Measurements from ENCODE around the gene TTC16.

TTC16 gene

DNA sequence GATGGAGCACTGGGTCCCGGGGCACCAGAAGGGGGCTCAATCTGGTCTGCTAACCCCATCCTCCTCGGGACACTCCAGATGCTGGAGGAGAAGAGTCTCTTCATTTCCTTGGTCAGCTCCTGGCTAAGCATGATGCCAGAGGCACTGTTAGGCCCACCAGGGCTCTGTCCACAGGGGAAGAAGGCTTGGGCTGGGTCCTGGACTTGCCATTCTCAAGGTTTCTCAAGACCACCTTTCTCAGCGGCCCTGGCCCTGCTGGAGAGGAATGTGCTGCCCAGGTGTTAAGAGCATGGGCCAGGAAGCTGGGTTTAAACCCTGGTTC lies 54.7 kb downstream of the TTC16 start:
- Histone ChIP-seq H3K27me3 (ENCODE audit: control insufficient read depth, insufficient read depth, low read length) (no peaks in the 10 kb centered on the region), H3K27ac (ENCODE audit: low read depth, low read length) (no peak overlapping the region), H3K36me3 (ENCODE audit: control insufficient read depth, insufficient read depth, low read length) (no peaks in the 10 kb centered on the region), H3K4me3 (ENCODE audit: low read depth, low read length) (peak overlapping the region; percentile 72), H3K4me1 (ENCODE audit: control insufficient read depth, insufficient read depth, low read length) (peaks cover 30% of the 10 kb centered on the region), H3K9ac (ENCODE audit: low read length) (no peak overlapping the region), H3K9me3 (ENCODE audit: control insufficient read depth, insufficient read depth, low read depth, low read length) (no peaks in the 10 kb centered on the region)

DNA sequence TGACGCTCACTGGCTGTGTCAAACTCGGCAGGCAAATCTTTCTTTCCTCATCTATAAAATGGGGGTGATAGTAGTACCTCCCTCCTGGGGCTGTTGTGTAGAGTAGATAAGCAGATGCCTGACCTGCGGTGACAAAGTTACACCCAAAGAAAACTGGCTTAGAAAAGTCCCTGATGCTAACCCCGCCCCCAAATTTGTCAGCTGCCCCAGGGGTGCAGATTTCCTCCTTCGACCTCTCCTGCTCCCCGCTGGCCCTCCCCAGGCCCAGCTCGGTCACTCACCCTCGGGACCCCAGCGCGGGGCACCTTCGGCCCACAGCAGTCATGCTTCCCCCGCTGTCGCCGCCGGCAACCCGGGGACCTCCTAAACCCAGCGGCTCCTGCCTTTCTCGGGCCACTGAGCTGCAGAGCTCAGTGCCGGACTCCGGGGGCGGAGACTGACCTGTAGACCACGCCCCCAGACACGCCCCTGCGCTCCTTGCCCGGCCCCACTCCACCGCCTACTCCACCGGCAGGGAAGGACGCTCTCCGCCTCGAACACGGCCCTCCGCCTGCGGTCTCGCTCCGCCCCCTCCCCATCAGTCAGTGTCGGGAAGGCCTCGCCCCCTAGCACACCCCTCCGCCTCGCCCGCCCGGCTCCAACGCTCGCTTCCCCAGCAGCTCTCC lies 55.2 kb downstream of the TTC16 start:
- Histone ChIP-seq H3K9ac (ENCODE audit: low read length) (no peak overlapping the region), H3K36me3 (ENCODE audit: control insufficient read depth, insufficient read depth, low read length) (no peaks in the 10 kb centered on the region), H3K27me3 (ENCODE audit: control insufficient read depth, insufficient read depth, low read length) (no peaks in the 10 kb centered on the region), H3K4me1 (ENCODE audit: control insufficient read depth, insufficient read depth, low read length) (peaks cover 31% of the 10 kb centered on the region), H3K9me3 (ENCODE audit: control insufficient read depth, insufficient read depth, low read depth, low read length) (no peaks in the 10 kb centered on the region), H3K4me3 (ENCODE audit: low read depth, low read length) (peak overlapping the region; percentile 72), H3K27ac (ENCODE audit: low read depth, low read length) (no peak overlapping the region)

DNA sequence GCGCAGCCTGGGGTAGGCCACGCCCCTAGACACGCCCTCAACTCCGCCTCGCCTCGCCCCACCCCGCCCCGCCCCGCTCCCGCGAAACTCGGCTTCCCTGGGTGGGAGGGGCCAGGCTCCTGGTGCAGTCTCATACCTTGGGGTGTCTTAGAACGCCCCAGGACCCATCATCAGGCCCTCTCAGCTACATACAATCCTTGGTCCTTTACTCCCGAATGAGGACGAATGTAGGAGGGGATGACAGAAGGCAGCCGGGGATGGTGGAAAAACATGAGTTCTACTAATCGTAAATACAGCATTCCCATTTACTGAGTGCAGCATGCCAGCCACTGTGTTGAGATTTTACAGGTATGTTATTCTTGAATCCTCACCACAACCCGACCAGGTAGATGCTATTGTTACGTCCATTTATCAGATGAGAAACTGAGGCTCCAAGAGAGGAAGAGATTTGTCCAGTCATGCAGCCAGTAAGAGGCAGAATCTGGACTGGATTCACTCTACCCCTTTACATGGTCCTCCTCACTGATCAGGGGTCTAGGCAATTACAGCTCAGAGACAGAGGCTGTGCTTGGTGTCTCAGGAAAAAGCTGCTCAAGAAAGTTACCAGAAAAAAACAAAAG lies 55.8 kb downstream of the TTC16 start:
- Histone ChIP-seq H3K4me3 (ENCODE audit: low read depth, low read length) (peak overlapping the region; percentile 72), H3K36me3 (ENCODE audit: control insufficient read depth, insufficient read depth, low read length) (no peaks in the 10 kb centered on the region), H3K9me3 (ENCODE audit: control insufficient read depth, insufficient read depth, low read depth, low read length) (no peaks in the 10 kb centered on the region), H3K27ac (ENCODE audit: low read depth, low read length) (no peak overlapping the region), H3K4me1 (ENCODE audit: control insufficient read depth, insufficient read depth, low read length) (peaks cover 37% of the 10 kb centered on the region), H3K27me3 (ENCODE audit: control insufficient read depth, insufficient read depth, low read length) (no peaks in the 10 kb centered on the region), H3K9ac (ENCODE audit: low read length) (no peak overlapping the region)

DNA sequence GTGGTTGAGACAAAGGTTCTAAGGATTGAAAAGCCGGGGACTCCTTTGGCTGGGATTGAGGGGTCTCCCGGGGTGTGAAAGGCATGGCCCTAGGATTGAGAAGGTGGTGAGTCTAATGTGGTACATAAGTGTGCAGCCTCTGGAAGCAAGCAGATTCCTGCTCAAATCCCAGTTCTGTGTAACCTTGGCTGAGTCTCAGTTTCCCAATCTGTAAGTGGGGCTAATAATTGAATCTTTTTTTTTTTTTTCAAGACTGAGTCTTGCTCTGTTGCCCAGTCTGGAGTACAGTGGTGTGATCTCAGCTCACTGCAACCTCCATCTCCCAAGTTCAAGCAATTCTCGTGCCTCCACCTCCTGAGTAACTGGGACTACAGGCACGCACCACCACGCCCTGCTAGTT lies 56.7 kb downstream of the TTC16 start:
- Histone ChIP-seq H3K4me3 (ENCODE audit: low read depth, low read length) (no peak overlapping the region), H3K27ac (ENCODE audit: low read depth, low read length) (no peak overlapping the region), H3K4me1 (ENCODE audit: control insufficient read depth, insufficient read depth, low read length) (peaks cover 38% of the 10 kb centered on the region), H3K27me3 (ENCODE audit: control insufficient read depth, insufficient read depth, low read length) (no peaks in the 10 kb centered on the region), H3K9me3 (ENCODE audit: control insufficient read depth, insufficient read depth, low read depth, low read length) (no peaks in the 10 kb centered on the region), H3K9ac (ENCODE audit: low read length) (no peak overlapping the region), H3K36me3 (ENCODE audit: control insufficient read depth, insufficient read depth, low read length) (no peaks in the 10 kb centered on the region)

DNA sequence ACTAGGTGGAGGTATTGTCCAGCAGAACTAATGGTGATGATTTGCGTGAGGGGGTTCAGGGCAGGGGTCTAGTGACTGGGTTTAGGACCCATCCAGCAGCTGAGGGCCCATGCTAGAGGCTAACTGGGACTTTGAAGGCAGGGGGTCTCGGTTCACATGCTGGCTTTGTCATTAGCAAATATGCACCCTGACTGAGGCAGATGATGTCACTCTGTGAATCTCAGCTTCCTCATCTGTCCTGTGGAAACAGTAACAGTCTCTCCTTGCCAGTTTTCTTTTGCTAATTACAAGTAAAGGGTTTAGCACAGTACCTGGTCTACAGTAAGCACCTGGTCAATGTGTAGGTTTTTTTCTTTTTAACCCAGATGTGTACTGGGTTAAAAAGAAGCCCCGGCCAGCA lies 57.4 kb downstream of the TTC16 start:
- peaks cover 32% of the 10 kb centered on the region for H3K4me1 ChIP-seq (ENCODE audit: control insufficient read depth, insufficient read depth, low read length)
- no peak overlapping the region for H3K4me3 ChIP-seq (ENCODE audit: low read depth, low read length)
- no peaks in the 10 kb centered on the region for H3K9me3 ChIP-seq (ENCODE audit: control insufficient read depth, insufficient read depth, low read depth, low read length)
- no peaks in the 10 kb centered on the region for H3K27me3 ChIP-seq (ENCODE audit: control insufficient read depth, insufficient read depth, low read length)
- no peaks in the 10 kb centered on the region for H3K36me3 ChIP-seq (ENCODE audit: control insufficient read depth, insufficient read depth, low read length)
- H3K9ac ChIP-seq (ENCODE audit: low read length), result no peak overlapping the region
- H3K27ac ChIP-seq (ENCODE audit: low read depth, low read length), result no peak overlapping the region

DNA sequence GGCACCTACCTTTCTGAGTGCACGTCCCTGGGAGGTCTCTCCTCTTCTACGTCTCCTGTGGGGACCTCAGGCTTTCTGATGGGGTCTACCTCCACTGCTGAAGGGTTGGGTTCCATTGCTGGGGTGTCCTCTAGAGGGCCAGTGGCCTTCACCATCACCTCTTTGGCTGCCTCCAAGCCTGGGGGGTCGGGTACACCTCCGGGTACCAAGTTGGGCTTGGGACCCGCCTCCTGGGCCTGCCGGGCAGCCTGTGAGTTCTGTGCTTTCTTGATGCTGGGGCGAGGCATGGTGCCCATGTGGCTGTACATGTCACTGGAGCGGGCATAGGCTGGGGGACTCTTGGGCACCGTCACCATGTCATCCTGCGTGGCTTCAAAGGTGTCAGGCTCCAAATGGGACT lies 58.1 kb downstream of the TTC16 start:
- Histone ChIP-seq H3K4me3 (ENCODE audit: low read depth, low read length) (no peak overlapping the region), H3K9ac (ENCODE audit: low read length) (no peak overlapping the region), H3K4me1 (ENCODE audit: control insufficient read depth, insufficient read depth, low read length) (peaks cover 36% of the 10 kb centered on the region), H3K27me3 (ENCODE audit: control insufficient read depth, insufficient read depth, low read length) (no peaks in the 10 kb centered on the region), H3K36me3 (ENCODE audit: control insufficient read depth, insufficient read depth, low read length) (no peaks in the 10 kb centered on the region), H3K9me3 (ENCODE audit: control insufficient read depth, insufficient read depth, low read depth, low read length) (no peaks in the 10 kb centered on the region), H3K27ac (ENCODE audit: low read depth, low read length) (no peak overlapping the region)

DNA sequence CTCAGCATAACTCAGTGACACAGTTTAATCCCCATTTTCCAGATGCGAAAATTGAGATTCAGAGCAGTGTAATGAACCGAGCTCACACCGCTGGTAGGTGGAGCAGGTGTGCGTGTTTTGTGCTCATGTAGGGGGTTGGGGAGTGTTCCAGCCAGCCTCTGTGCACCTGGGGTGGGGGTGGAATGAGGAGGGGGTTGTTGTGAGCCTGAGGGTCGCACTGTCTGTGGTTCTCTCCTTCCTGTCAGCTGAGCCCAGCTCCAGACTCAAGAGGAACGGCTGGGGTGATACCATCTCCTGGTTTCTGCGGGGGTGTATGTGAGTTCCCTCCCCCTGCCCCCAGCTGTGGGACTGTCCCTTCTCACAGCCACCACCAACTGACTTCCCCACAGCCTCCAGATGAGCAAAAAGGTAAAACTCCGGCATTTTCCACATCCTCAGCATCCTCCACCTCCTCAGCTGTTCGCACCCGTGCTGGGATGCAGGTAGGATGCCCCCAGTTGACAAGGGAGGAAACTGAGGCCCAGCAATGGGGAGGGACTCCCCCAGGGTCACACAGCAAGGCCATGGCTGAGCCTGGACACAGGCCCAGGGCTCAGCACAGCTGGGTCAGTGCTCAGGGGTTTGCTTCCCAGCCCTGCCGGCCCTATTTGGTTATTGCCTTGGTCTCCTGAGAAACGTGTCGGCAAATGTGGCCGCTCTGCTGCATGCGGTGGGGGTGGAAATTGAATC lies 60.5 kb downstream of the TTC16 start:
- H3K27ac ChIP-seq (ENCODE audit: low read depth, low read length), result no peak overlapping the region
- no peaks in the 10 kb centered on the region for H3K27me3 ChIP-seq (ENCODE audit: control insufficient read depth, insufficient read depth, low read length)
- no peak overlapping the region for H3K4me3 ChIP-seq (ENCODE audit: low read depth, low read length)
- no peaks in the 10 kb centered on the region for H3K9me3 ChIP-seq (ENCODE audit: control insufficient read depth, insufficient read depth, low read depth, low read length)
- no peaks in the 10 kb centered on the region for H3K36me3 ChIP-seq (ENCODE audit: control insufficient read depth, insufficient read depth, low read length)
- H3K9ac ChIP-seq (ENCODE audit: low read length), result no peak overlapping the region
- peaks cover 34% of the 10 kb centered on the region for H3K4me1 ChIP-seq (ENCODE audit: control insufficient read depth, insufficient read depth, low read length)

DNA sequence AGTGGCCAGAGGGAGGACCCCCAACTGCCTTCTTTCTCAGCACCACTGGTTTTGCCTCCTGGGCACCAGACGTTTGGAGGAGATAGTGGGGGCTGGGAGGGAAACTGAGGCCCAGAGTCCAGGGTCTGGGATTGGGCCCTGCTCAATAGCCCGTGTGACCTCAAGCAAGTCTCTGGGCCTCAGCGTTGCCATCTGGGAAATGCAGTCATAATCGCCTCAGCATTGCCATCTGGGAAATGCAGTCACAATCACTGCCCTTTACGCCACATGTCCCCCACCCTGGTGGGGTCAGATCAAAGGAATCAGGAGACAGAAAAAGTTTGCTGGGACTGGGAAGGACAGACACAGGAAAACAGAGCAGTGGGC lies 61.0 kb downstream of the TTC16 start:
- H3K27ac ChIP-seq (ENCODE audit: low read depth, low read length), result no peak overlapping the region
- no peaks in the 10 kb centered on the region for H3K9me3 ChIP-seq (ENCODE audit: control insufficient read depth, insufficient read depth, low read depth, low read length)
- H3K9ac ChIP-seq (ENCODE audit: low read length), result no peak overlapping the region
- no peaks in the 10 kb centered on the region for H3K27me3 ChIP-seq (ENCODE audit: control insufficient read depth, insufficient read depth, low read length)
- H3K4me1 ChIP-seq (ENCODE audit: control insufficient read depth, insufficient read depth, low read length), result peaks cover 30% of the 10 kb centered on the region
- no peaks in the 10 kb centered on the region for H3K36me3 ChIP-seq (ENCODE audit: control insufficient read depth, insufficient read depth, low read length)
- no peak overlapping the region for H3K4me3 ChIP-seq (ENCODE audit: low read depth, low read length)

DNA sequence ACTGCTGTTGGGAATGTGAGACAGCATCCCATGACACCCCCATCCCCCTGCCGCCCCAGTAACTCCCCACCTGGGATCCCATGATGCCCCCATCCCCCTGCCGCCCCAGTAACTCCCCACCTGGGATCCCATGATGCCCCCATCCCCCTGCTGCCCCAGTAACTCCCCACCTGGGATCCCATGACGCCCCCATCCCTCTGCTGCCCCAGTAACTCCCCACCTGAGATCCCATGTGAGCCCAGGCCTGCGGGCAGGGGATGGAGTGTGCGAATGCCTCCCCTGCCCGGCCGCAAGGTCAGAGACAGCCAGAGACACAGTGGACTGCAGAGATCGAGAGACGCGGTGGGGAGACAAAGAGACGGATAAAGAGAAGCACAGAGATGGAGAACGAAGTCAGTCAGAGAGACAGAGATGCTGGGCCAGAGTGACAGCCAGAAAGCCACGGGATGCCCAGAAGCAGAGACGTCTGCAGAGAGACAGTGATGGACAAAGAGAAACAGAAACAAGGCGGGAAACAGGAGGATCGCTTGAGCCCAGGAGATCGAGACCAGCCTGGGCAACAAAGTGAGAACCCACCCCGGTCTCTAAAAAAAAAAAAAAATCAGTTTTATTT lies 61.6 kb downstream of the TTC16 start:
- H3K27me3 ChIP-seq (ENCODE audit: control insufficient read depth, insufficient read depth, low read length), result no peaks in the 10 kb centered on the region
- no peak overlapping the region for H3K27ac ChIP-seq (ENCODE audit: low read depth, low read length)
- H3K36me3 ChIP-seq (ENCODE audit: control insufficient read depth, insufficient read depth, low read length), result no peaks in the 10 kb centered on the region
- H3K9me3 ChIP-seq (ENCODE audit: control insufficient read depth, insufficient read depth, low read depth, low read length), result no peaks in the 10 kb centered on the region
- H3K9ac ChIP-seq (ENCODE audit: low read length), result no peak overlapping the region
- H3K4me1 ChIP-seq (ENCODE audit: control insufficient read depth, insufficient read depth, low read length), result peaks cover 30% of the 10 kb centered on the region
- no peak overlapping the region for H3K4me3 ChIP-seq (ENCODE audit: low read depth, low read length)

DNA sequence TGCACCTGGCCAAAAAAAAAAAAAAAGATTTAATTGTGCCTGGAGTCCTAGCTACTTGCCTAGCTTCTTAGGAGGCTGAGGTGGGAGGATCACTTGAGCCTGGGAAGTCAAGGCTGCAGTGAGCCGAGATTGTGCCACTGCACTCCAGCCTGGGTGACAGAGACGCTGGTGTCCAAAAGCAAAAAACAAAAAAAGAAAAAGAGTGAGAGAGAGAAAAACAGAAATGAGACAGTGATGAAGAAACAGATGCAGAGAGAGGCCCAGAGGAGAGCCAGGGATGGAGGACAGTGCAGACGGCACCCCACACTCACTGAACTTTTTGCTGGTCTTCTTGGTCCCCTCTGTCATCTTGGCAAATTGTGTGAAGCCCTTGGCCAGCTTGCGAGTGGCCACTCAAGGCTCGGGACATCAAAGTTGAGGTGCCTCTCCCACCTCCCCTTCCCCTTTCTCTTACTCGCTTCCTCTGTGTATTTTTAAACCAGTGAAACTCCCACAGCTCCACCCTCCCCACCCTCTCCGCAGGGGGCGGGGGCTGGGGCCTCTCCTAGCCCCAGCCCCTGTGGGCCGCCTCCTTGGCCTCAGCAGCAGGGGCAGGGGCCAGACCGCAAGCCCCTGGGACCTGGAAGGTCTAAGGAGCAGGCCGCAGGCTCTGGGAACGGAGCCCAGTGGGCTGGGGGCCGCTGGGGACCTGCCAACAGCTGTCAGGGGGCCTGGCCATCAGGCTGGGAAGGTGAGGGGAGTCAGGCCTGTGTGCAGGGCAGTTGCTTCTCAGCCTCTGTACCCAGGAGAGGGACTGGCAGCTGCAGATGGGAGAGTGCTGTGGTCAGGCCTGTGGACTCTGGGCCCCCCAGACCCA lies 62.6 kb downstream of the TTC16 start, which contains the start of gene SH2D3C:
SH2D3C (minus strand) TSS at position 387 of the 856 bp plus-strand sequence; CDS start at position 348, 39 bp downstream.
- Histone ChIP-seq H3K9ac (ENCODE audit: low read length) (no peak within 1 kb of the TSS), H3K36me3 (ENCODE audit: control insufficient read depth, insufficient read depth, low read length) (no peaks in the 10 kb centered on the region), H3K27me3 (ENCODE audit: control insufficient read depth, insufficient read depth, low read length) (no peaks in the 10 kb centered on the region), H3K27ac (ENCODE audit: low read depth, low read length) (no peak within 1 kb of the TSS), H3K9me3 (ENCODE audit: control insufficient read depth, insufficient read depth, low read depth, low read length) (no peaks in the 10 kb centered on the region), H3K4me1 (ENCODE audit: control insufficient read depth, insufficient read depth, low read length) (peaks cover 30% of the 10 kb centered on the region), H3K4me3 (ENCODE audit: low read depth, low read length) (no peak within 1 kb of the TSS)
